HUES64 (cell line): ENCODE measurements around the gene RAB36.

Experiments used
- H3K27ac ChIP-seq: 2 replicates; pipeline ENCODE4 v1.7.0; 2013; ENCODE audit warnings: low read depth, low read length, inconsistent platforms
- H3K27me3 ChIP-seq: 2 replicates; pipeline ENCODE4 v1.6.1; 2013; ENCODE audit warnings: mild to moderate bottlenecking, low read length; ENCODE audit not compliant: insufficient read depth
- H3K36me3 ChIP-seq: 2 replicates; pipeline ENCODE4 v1.6.1; 2013; ENCODE audit warnings: mild to moderate bottlenecking, low read length; ENCODE audit not compliant: insufficient read depth
- H3K4me1 ChIP-seq: 2 replicates; pipeline ENCODE4 v1.6.1; 2013; ENCODE audit warnings: mild to moderate bottlenecking, low read length, moderate library complexity; ENCODE audit not compliant: insufficient read depth
- H3K4me3 ChIP-seq: 2 replicates; pipeline ENCODE4 v1.5.1; 2013; ENCODE audit warnings: mild to moderate bottlenecking, low read length, moderate library complexity
- H3K9ac ChIP-seq: 2 replicates; pipeline ENCODE4 v1.6.1; 2013; ENCODE audit warnings: mild to moderate bottlenecking, low read depth, low read length
- H3K9me3 ChIP-seq: 2 replicates; pipeline ENCODE4 v1.6.1; 2013; ENCODE audit warnings: low read depth, low read length; ENCODE audit not compliant: insufficient read depth
- WGBS: fragments of 150-250, 120-280 bp; methylation state at CpG from one replicate; pipeline ENCODE4 v1.1.7; 2013; ENCODE audit warnings: missing lambda C conversion rate; 5-methylcytosine and 5-hydroxymethylcytosine counted together

Gene RAB36

DNA sequence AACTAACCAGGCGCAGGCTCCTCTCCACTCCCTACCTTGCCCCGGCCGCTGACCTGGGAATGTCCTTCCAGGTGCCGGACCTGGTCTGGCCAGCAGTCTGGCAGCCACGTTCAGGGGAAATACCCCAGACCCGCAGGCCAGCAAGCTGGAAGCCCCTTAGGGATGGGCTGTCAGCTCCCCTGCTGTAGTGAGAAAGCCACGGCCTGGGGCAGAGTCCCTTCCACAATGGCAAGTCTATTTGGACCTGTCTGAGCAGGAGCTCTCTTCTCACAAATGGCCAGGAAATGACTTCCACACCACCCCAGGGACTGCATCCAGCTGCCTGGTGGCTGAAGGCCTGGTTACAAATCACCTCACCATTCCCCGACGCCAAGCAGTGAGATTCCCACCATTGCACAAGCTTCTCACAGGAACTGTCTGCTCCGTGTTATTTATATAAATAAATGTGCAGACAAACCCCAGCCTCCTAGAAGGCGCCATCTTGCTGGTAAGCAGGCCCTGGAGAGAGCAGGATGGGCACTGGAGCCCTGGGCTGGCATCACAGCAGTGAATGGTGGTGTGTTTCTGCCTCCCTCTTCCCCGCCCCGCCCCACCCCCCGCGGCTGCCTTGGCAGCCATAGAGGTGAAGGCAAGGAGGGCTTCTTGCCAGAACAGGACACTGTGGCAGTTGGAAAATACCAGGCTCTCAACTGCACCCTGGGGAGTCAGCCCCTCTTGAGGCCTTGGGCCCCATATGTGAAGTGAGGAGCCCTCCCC lies 27.2 kb upstream of the RAB36 start:
- H3K4me3 ChIP-seq = no peak overlapping the region
- H3K27ac ChIP-seq = no peak overlapping the region
- no peak overlapping the region for H3K9ac ChIP-seq
- H3K36me3 ChIP-seq = no peaks in the 10 kb centered on the region
- H3K27me3 ChIP-seq = no peaks in the 10 kb centered on the region; the same call in 1 of the 2 replicates
- 85% methylated on average over 15 of the region's 15 CpGs for WGBS
- no peaks in the 10 kb centered on the region for H3K9me3 ChIP-seq
- H3K4me1 ChIP-seq = no peaks in the 10 kb centered on the region

DNA sequence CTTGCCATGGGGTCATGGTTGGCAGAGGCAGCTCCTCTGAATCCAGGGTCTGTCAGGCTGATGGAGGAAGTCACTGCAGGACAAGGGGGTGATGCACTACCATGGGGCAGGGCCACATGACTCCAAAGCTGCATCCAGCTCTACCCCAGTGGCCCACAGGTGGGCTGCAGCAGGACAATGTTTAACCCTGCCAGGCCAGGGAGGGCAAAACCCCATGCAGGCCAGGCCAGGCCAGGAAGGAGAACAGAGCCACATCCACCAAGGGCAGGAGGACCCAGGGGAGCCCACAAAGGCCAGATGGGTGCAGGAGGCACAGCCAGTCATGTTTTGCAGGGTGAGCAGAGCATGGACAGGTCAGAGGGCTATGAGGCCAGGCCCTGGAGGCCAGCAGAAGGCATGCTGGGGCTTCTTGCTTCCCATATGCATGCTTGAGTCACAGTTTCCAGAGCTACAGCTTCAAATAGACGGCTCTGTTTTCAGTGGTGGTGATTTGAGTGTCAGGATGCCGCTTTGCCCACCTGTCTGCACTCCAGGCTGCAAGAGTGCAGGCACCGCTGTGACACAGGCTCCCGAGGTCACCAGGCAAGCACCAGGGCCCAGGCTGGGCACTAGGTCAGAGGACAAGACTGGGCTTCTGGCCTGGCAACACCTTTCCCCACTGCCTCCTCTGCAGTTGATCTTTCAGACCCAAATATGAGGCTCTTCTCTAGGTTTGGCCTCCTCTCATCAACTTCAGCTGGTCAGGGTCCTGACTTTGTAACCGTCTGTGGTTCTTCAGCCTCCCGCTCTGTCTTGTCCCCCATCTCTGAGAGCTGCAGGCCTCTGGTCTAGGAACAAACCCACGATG lies 26.4 kb upstream of the RAB36 start:
- 95% methylated on average over 7 of the region's 7 CpGs for WGBS
- H3K27me3 ChIP-seq = no peaks in the 10 kb centered on the region; the same call in 1 of the 2 replicates
- no peaks in the 10 kb centered on the region for H3K9me3 ChIP-seq
- H3K4me3 ChIP-seq = no peak overlapping the region
- no peak overlapping the region for H3K27ac ChIP-seq
- H3K36me3 ChIP-seq = no peaks in the 10 kb centered on the region
- no peaks in the 10 kb centered on the region for H3K4me1 ChIP-seq
- no peak overlapping the region for H3K9ac ChIP-seq

- Histone ChIP-seq H3K27me3 (no peaks in the 10 kb centered on the region; the same call in 1 of the 2 replicates), H3K9me3 (no peaks in the 10 kb centered on the region), H3K9ac (no peak overlapping the region), H3K4me3 (no peak overlapping the region), H3K4me1 (no peaks in the 10 kb centered on the region), H3K36me3 (no peaks in the 10 kb centered on the region), H3K27ac (no peak overlapping the region)
- 88% methylated on average over 15 of the region's 15 CpGs for WGBS
Measured at GRCh38 chr22:23119494-23120414, 25.5 kb upstream of the RAB36 start.

DNA sequence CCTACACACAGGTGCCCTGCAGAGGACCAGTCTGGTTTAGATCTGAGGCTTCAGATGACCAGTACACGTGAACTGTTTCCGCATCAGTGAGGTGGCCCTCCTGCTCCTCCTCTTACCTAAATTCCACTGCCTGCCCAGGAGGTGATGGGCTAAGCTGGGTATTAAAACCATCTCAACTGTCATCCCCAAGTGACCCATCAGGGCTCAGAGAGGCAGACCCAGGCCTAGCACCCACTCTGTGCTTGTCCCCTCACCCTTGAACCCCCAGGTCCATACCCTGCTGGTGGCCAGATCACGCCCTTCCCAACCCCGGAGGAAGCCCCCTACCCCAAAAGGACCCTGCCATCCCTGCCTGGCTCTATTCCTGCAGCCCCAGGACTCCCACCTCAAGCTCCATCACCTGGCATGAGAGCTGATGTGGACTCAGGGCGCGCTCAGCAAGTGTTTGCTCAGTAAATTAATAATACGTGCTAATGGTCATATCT lies 24.8 kb upstream of the RAB36 start:
- WGBS = 94% methylated on average over 7 of the region's 7 CpGs
- H3K9ac ChIP-seq = no peak overlapping the region
- no peaks in the 10 kb centered on the region; the same call in 1 of the 2 replicates for H3K27me3 ChIP-seq
- H3K36me3 ChIP-seq = no peaks in the 10 kb centered on the region
- H3K27ac ChIP-seq = no peak overlapping the region
- H3K4me3 ChIP-seq = no peak overlapping the region
- H3K9me3 ChIP-seq = no peaks in the 10 kb centered on the region
- H3K4me1 ChIP-seq = no peaks in the 10 kb centered on the region

DNA sequence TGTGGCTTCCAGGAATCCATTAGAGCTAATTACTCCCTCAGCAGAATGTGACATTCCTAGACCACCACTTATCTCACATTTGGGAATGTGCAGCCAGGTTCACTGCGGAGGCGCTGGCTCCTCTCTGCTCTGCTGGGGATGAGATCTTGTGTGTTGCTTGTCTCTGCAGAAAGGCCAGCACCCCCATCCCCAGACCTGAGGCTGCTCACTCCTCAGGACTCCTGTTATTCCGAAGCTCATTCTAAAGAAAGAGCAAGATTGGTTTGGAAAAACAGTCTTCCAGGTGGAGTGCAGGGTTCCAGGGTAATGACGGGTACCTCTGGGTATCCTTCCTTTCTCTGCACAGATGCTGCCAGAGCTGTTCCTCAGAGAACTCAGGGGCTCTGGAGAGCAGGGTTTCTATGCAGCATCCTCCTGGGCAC lies 24.3 kb upstream of the RAB36 start:
- Histone ChIP-seq H3K36me3 (no peaks in the 10 kb centered on the region), H3K9ac (no peak overlapping the region), H3K9me3 (no peaks in the 10 kb centered on the region), H3K27me3 (no peaks in the 10 kb centered on the region; the same call in 1 of the 2 replicates), H3K27ac (no peak overlapping the region), H3K4me1 (no peaks in the 10 kb centered on the region), H3K4me3 (no peak overlapping the region)
- WGBS = 82% methylated on average over 4 of the region's 4 CpGs

DNA sequence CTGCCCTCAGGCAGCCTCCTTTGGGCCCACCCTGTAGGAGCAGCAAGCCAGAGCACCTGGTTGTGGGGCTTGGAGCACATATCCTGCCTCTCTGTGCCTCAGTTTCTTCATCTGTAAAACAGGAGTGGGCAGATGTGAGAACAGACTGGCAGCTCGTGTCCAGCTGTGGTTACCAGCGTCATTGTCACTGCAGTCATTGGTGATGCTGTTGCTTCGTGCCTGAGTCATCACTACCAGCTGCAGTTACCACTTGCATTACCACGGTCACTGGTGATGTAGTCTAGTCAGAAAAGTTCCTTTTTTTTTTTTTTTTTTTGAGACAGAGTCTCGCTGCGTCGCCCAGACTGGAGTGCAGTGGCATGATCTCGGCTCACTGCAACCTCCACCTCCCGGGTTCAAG lies 23.9 kb upstream of the RAB36 start:
- Histone ChIP-seq H3K4me1 (no peaks in the 10 kb centered on the region), H3K9me3 (no peaks in the 10 kb centered on the region), H3K4me3 (no peak overlapping the region), H3K9ac (no peak overlapping the region), H3K27me3 (no peaks in the 10 kb centered on the region; the same call in 1 of the 2 replicates), H3K36me3 (no peaks in the 10 kb centered on the region), H3K27ac (no peak overlapping the region)
- 93% methylated on average over 9 of the region's 9 CpGs for WGBS

DNA sequence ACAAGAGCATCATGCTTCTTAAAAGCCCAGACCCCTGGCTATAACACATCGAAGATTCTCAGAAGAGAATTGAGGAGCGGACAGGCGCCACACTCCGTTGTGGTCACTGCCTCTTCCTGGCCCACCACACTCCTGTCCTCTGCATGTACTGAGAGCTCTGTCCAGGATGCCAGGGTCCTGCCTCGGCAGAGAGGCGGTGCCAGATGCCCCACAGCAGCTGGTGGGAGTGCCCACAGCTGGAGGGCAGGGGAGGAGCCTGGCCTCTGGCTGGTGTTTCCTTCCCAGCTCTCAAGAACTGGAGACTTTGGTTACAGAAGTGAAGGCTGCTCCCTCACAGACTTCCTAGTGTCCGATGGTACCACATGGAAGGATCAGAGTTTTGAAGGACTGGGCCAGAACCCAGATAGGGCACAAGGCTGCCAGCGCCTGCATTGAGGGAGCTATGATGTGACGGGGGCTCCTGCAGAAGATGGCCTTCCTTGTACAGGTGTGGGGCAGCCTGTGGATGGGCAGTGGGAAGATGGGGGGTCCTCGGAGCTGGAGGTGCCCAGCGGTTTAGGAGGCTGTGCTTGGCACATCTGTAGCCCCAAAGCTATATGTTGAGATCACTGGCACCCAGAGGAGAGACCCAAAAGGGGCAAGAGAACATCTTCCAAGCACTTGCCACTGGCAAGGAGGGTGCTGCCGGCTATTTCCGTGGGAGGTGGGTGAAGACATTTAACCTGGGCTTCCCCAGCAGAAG lies 22.9 kb upstream of the RAB36 start:
- Histone ChIP-seq H3K9ac (no peak overlapping the region), H3K4me3 (no peak overlapping the region), H3K4me1 (no peaks in the 10 kb centered on the region), H3K9me3 (no peaks in the 10 kb centered on the region), H3K27me3 (no peaks in the 10 kb centered on the region; the same call in 1 of the 2 replicates), H3K36me3 (no peaks in the 10 kb centered on the region), H3K27ac (no peak overlapping the region)
- WGBS = 90% methylated on average over 13 of the region's 13 CpGs

DNA sequence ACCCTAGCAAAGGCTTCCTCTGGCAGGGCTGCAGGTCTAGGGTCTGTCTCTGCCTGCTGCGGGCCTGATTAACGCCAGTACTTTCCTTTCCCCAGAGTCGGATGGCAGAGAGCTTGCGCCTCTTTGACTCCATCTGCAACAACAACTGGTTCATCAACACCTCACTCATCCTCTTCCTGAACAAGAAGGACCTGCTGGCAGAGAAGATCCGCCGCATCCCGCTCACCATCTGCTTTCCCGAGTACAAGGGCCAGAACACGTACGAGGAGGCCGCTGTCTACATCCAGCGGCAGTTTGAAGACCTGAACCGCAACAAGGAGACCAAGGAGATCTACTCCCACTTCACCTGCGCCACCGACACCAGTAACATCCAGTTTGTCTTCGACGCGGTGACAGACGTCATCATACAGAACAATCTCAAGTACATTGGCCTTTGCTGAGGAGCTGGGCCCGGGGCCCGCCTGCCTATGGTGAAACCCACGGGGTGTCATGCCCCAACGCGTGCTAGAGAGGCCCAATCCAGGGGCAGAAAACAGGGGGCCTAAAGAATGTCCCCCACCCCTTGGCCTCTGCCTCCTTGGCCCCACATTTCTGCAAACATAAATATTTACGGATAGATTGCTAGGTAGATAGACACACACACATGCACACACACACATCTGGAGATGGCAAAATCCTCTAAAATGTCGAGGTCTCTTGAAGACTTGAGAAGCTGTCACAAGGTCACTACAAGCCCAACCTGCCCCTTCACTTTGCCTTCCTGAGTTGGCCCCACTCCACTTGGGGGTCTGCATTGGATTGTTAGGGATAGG lies 22.1 kb upstream of the RAB36 start:
- Histone ChIP-seq H3K9me3 (no peaks in the 10 kb centered on the region), H3K27ac (no peak overlapping the region), H3K27me3 (no peaks in the 10 kb centered on the region; the same call in 1 of the 2 replicates), H3K9ac (no peak overlapping the region), H3K4me1 (0 out of 2 replicates have a peak, but pooled peaks cover 1% of the 10 kb centered on the region), H3K4me3 (no peak overlapping the region), H3K36me3 (no peaks in the 10 kb centered on the region)
- WGBS = 95% methylated on average over 26 of the region's 26 CpGs

DNA sequence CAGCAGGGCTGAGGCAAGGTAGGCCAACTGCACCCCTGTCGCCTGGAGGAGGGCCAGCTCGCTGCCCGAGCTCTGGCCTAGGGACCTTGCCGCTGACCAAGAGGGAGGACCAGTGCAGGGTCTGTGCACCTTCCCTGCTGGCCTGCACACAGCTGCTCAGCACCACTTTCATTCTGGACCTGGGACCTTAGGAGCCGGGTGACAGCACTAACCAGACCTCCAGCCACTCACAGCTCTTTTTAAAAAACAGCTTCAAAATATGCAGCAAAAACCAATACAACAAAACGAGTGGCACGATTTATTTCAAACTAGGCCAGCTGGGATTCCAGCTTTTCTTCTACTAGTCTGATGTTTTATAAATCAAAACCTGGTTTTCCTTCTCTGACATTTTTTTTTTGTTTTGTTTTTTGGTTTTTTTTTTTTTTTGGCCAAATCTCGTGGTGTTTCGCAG lies 21.4 kb upstream of the RAB36 start:
- H3K9ac ChIP-seq = no peak overlapping the region
- H3K4me3 ChIP-seq = no peak overlapping the region

More for the DNA sequence above, 21.4 kb upstream of the RAB36 start:
- H3K27ac ChIP-seq = no peak overlapping the region
- 0 out of 2 replicates have a peak, but pooled peaks cover 2% of the 10 kb centered on the region for H3K4me1 ChIP-seq
- H3K36me3 ChIP-seq = no peaks in the 10 kb centered on the region
- WGBS = 84% methylated on average over 7 of the region's 9 CpGs
- no peaks in the 10 kb centered on the region; the same call in 1 of the 2 replicates for H3K27me3 ChIP-seq
- no peaks in the 10 kb centered on the region for H3K9me3 ChIP-seq
